Fibroblast of skin of abdomen (primary cell): ENCODE results near the gene TCEAL3. TPM values are rescaled to one million over a fixed set of nuclear protein-coding genes. Genes with fewer than 3 reads are reported as not detected.
"Not testable (repeated sequence)": the region's sequence is repeated elsewhere in the genome, so short reads cannot be mapped to it uniquely, and the experiment has no call there.

Experiments
- DNase-seq: peaks from one replicate; pipeline ENCODE4 v3.0.0-alpha.2; 2013
- polyA plus RNA-seq, 2 experiments: library from polyadenylated mRNA; unstranded; fragments of 120-200 nt; gene quantifications; one replicate each; pipeline ENCODE4 v1.2.1, GENCODE V29; 2013; ENCODE audit not compliant: insufficient read length in 2 of 2

The TCEAL3 gene
- 46.2 TPM for polyA plus RNA-seq (2013, experiment 1 of 2; ENCODE audit: insufficient read length)
- polyA plus RNA-seq (2013, experiment 2 of 2; ENCODE audit: insufficient read length), result 41.9 TPM

DNA sequence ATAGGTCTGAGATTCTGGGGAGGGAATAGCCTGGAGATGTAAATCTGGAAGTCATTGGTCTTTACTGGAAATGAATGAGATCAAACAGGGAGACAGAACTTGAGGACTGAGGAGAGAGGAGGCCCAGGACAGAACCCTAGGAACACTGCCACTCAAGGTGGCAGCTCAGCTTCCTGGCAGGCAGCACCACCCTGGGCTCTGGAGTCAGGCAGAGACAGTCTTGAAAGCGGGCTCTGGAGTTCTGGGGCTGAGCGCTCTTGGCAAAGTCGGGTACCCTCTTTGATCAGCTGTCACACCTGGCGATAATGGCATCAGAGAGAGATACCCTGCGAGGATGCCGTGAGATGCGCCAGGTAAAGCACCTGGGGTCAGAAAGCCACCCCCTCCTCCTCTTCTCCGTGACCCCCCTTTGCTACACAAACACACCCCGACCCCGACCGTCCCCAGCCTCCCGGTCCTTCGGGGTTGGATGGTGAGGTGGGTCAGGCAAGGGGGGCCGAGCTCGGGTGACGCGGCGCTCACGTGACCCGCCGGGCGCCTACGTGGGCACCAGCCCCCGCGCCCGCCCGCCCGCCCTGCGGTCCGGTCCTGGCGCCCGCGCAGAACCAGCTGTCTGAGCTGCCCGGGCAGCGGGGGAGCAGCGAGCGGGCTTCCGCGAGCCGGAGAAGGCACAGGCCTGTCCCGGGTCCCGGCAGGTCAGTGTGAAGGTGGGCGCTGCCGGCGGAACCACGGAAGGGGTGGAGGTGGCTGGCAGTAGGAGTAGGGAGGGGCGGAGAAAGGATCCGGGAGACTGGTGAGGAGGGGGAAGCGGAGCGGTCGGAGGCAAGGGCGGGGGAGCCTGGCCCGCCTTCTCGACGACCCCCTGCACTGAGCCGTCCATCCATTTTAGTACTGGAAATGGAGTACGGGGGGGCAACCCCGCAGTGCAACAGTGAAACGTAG, at the start of gene TCEAL3:
Gene TCEAL3 (plus strand): TSS at position 600 of the 942 bp plus-strand sequence. CDS start 1,102 bp downstream, outside the sequence.
- DNase-seq, result peak; percentile 37

GRCh38 chrX:103560256-103560655, 47.5 kb upstream of the TCEAL3 start:
- DNase-seq, result no peak

- DNase-seq, result no peak
These were observed 45.0 kb upstream of the TCEAL3 start for GRCh38 chrX:103562801-103563200.

DNA sequence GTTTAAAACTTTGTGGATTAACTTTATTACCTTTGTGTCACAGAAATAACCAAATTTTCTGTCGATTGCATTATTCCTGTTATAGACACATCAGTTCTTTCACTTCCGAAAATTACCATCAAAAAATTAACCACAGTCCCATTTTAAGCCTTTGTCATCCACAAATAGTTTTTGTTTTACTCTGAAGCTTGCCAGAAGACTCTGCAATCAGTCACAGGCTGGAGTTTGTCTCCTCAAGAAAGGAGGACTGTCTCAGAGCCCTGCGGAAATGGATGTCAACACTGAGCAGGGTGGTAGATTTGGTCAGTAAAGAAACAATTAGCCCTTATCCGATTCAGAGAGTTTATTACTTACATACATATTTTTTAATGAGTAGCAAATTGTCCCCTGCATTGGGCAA, 42.6 kb upstream of the TCEAL3 start:
- no peak for DNase-seq

DNA sequence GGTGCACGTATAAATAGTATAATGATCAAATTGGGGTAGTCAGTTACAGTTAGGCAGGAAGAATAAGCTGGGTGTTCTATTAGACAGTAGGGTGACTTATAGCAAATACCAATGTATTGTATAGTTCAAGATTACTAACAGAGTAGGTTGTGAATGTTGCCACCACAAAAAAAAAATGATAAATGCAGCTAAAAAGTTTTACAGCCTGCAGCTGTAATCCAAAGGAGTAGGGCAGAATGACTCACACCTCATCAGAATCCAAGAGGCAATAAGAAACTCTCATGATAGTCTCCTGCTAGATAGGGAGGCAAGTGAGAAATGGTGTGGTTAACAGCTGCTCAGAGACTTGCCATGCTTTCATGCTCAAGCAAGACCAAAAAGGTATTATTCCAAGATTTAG, 42.0 kb upstream of the TCEAL3 start:
- peak; percentile 74 for DNase-seq

GRCh38 chrX:103571121-103571520, 36.6 kb upstream of the TCEAL3 start:
- no peak for DNase-seq

GRCh38 chrX:103571726-103572125, 36.0 kb upstream of the TCEAL3 start:
- DNase-seq, result no peak

- DNase-seq, result no peak
These were observed 34.6 kb upstream of the TCEAL3 start for GRCh38 chrX:103573202-103573601.

DNA sequence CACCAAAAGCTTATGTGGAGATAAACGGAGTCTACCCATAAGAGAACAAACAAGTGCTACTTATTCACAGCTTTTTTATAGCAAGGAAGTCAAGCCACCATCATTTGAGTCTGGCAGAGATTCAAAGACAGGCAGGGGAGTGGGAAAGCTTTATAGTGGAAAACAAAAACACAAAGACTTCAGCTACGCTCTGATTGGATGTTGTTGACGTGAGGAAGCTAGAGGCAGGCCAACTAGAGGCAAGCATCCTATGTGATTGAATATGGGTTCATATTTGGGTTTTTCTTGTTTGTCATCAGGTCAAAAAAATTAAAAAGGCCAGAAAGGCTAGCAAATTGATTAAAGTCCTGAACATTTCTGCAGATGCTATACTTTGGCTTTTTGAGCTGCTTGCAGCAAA, 23.2 kb upstream of the TCEAL3 start:
- no peak for DNase-seq

DNA sequence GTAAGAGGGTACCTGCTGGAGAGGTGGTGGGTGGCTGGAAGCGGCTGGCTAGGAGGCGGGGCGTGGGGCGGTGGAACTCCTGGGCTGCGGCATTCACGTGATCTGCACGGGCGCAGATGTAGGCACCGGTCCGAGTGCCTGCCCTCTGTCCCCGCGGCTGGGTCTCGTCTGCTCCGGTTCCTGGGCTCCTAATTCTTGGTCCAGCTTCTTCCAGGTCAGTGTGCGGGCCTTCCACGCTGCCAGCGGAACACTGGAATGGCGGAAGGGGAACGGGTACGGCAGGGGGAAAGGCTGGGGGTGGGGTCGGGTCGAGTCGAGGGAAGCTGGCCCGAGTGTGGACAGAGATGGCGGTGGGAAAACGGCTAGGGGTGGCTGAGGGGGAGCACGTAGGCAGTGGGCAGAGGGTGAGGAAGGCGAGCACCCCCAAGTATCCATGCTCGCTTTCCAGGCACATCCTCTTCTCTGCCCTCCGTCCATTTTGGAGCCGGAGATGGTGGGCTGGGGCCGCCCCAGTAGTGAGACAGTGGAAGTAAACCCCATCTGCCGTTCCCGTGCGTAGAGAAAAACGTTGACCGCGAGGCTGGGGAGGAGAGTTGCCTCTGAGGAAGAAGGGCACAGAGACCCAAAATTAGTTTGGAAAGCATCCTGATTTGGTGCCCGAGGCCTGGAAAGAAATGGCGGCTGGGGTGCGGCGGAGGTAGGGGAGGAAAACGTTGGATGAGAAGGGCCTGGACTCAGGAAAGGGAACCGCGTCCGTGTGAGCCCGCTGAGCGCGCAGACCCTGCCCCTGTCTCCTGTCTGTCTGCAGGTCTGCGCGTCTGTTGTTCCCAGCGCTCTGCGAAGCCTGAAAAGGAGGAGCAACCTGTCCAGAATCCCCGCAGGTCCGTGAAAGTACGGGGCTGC, 22.1 kb upstream of the TCEAL3 start, which contains the start of gene TCEAL4:
Gene TCEAL4 (plus strand): TSS at position 105 of the 903 bp plus-strand sequence. CDS start 1,161 bp downstream, outside the sequence.
- DNase-seq, result no peak

GRCh38 chrX:103586314-103586646, 21.5 kb upstream of the TCEAL3 start:
- DNase-seq, result no peak

- DNase-seq, result no peak
These were observed 21.1 kb upstream of the TCEAL3 start for GRCh38 chrX:103586659-103587058.

- not testable (repeated sequence) for DNase-seq
These were observed 15.5 kb upstream of the TCEAL3 start for GRCh38 chrX:103592295-103592694.

DNA sequence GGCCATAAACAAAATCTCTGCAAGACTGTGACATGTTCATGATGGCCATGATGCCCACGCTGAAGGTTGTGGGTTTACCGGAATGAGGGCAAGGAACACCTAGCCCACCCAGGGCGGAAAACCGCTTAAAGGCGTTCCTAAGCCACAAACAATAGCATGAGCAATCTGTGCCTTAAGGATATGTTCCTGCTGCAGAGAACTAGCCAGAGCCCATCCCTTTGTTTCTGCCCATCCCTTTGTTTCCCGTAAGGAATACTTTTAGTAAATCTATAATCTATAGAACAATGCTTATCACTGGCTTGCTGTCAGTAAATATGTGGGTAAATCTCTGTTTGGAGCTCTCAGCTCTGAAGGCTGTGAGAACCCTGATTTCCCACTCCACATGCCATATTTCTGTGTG, 12.6 kb upstream of the TCEAL3 start:
- DNase-seq, result not testable (repeated sequence)

GRCh38 chrX:103608306-103608963, 672 bp downstream of the TCEAL3 start:
- DNase-seq, result no peak

DNA sequence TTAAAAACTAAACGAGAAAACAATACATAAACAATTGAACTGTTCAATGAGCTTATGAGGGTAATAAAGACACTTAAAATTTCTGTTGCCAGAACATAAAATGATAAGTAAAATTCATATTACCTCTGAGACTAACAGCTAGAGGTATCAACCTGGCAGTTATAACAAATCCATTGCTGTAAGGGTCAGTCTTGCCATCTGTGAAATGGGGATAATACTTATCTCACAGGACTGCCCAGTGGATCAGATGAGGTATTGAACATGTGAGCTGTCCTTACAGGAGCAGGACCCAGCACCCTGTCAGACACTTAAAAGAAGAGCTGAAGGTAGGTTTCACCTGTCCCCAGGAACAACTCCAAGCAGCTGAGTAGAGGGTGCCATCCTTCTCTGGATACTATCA, 2.5 kb downstream of the TCEAL3 start:
- DNase-seq, result no peak

- DNase-seq, result no peak
These were observed 5.7 kb downstream of the TCEAL3 start for GRCh38 chrX:103613362-103613890.

- no peak for DNase-seq
These were observed 7.2 kb downstream of the TCEAL3 start for GRCh38 chrX:103614999-103615398.

DNA sequence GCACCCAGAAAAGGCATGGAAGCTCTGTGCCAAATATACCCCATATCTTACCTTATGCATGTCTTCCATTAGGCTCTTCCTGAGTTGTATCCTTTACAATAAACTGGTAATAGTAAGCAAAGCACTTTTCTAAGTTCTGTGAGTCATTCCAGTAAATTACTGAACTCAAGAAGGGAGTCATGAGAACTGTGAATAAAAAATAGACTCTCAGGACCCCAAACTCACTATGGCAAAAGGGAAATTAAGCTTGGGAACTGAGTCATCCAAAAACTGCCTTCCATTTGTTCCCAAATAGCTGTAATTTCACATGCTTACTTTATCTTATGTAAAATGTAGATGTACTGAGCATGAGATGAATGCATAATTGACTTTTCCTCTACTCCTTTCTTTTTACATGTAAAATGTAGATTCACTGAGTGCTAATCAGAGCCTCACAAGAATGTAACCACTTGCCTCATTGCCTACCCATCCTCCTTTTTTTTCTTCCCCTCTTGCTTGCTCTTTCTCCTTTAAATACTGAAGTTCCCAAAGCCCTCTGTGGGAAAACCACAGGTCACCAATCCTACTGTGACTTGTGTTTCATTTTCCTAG, 8.1 kb downstream of the TCEAL3 start:
- no peak for DNase-seq

- no peak for DNase-seq
These were observed 9.0 kb downstream of the TCEAL3 start for GRCh38 chrX:103616676-103617186.

GRCh38 chrX:103624111-103624510, 16.3 kb downstream of the TCEAL3 start:
- no peak for DNase-seq

DNA sequence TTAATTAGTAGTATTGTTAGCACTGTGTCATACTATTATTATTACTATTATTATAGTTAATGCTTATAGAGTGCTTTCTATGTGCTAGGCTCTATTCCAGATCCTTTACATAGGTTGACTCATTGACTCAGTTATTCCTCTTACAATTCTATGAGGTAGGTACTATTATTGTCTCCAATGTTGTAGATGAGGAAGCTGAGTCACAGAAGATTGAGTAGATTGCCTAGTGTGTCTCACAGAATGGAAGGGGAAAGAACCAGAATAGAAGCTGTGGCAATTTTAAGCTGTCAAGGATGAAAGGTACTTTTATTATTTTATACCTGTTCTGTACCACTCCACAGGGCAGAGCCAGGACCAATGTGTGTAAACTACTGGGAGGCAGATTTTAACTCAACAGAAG, 19.1 kb downstream of the TCEAL3 start:
- no peak for DNase-seq
